SJSA1 (cell line): ENCODE results near the gene CALHM3. TPM values are rescaled to one million over a fixed set of nuclear protein-coding genes. Genes with fewer than 3 reads are reported as not detected.
"Not testable (repeated sequence)": the region's sequence is repeated elsewhere in the genome, so short reads cannot be mapped to it uniquely, and the experiment has no call there.

ENCODE experiments used
- DNase-seq, 2 experiments: peaks; one replicate each; pipeline ENCODE4 v3.0.0-alpha.2; 2015 to 2020; ENCODE audit warnings: low spot score in 2 of 2, low read depth in 1 of 2
- H3K27ac ChIP-seq: fragments of 250-450 bp; sonication (Bioruptor Pico); 2 replicates; pipeline ENCODE4 v1.5.1; 2020; ENCODE audit warnings: mild to moderate bottlenecking, moderate library complexity
- H3K27me3 ChIP-seq: fragments of 250-450 bp; sonication (Bioruptor Pico); replicated peaks from 2 replicates; pipeline ENCODE4 v1.5.1; 2020; ENCODE audit warnings: mild to moderate bottlenecking, moderate library complexity
- H3K36me3 ChIP-seq: fragments of 250-450 bp; sonication (Bioruptor Pico); 2 replicates; pipeline ENCODE4 v1.5.1; 2020; ENCODE audit warnings: mild to moderate bottlenecking
- H3K4me1 ChIP-seq: fragments of 250-450 bp; sonication (Bioruptor Pico); replicated peaks from 2 replicates; pipeline ENCODE4 v1.6.1; 2021; ENCODE audit warnings: mild to moderate bottlenecking
- H3K4me3 ChIP-seq: fragments of 250-450 bp; sonication (Bioruptor Pico); 2 replicates; pipeline ENCODE4 v1.5.1; 2020; ENCODE audit warnings: mild to moderate bottlenecking
- H3K9me3 ChIP-seq: fragments of 250-450 bp; sonication (Bioruptor Pico); replicated peaks from 2 replicates; pipeline ENCODE4 v1.5.1; 2020; ENCODE audit warnings: mild to moderate bottlenecking
- total RNA-seq: library from RNA; depleted of rRNA; stranded (reverse); fragments of >200 nt; shearing (Covaris generic); gene quantifications from 2 replicates; pipeline ENCODE4 v1.2.3, GENCODE V29; 2014

Gene CALHM3
- total RNA-seq, 1 experiment from 2014 or later, result not detected

DNA sequence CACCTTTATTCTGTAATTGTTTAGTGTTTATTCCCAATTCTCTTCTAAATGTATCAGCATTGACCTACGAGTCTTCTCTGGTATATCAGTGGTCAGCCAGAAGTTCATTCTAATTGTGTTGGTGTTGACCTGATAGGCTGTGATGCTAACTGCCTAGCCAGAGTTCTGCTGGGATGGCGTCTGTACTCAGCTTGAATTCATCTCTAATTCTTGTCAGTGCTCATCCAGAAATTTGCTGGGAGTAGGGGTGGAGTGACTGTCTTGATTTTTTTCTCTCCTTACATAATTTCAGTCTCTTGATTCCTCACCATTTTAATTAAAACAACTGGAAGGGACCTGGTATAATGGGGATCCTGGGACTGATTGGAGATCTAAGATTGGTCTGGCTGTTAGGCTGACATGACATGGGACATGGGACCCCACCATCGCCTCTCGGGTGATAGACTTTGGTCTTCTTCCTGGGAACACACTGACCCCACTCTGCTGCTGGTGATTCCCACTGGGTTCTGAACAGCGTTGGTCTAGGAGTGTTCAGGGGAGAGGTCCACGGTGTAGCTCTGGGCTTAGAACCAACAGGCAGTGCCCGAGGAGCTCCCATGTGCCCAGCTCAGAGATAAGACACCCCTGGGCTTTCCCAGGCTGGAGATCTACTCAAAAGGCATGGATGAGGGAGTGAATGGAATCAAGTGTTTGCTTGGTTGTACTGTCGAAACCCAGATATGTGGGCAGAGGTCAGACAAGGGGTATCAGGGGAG is 18.3 kb upstream of the CALHM3 start:
- Histone ChIP-seq H3K4me3 (no peak overlapping the region), H3K27me3 (peaks cover 91% of the 10 kb centered on the region), H3K4me1 (peaks cover 14% of the 10 kb centered on the region), H3K27ac (no peak overlapping the region), H3K9me3 (0 out of 2 replicates have a peak, but pooled peaks cover 3% of the 10 kb centered on the region), H3K36me3 (no peaks in the 10 kb centered on the region)
- DNase-seq, result no peak

DNA sequence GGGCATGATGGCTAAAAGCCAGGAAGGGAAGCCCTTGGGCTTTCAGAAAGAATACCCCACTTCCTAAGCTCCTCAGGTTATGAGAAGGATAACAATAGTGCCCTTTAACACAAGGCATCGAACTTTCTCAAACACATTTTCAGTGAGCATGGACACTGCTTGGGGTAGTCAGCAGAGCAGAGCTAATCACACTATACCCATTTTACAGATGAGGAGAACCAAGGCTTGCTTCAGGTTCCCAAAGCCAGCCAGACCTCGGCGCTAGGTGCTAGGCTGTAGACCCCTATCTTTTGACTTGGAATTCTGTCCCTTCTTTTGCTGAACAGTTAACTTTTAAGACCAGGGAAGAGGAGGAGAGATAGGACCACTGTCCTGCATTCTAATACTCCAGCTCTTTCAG is 16.3 kb upstream of the CALHM3 start:
- no peak overlapping the region for H3K4me3 ChIP-seq
- H3K27me3 ChIP-seq, result peaks cover 75% of the 10 kb centered on the region
- no peak for DNase-seq
- H3K9me3 ChIP-seq, result 0 out of 2 replicates have a peak, but pooled peaks cover 3% of the 10 kb centered on the region
- no peak overlapping the region for H3K27ac ChIP-seq
- no peaks in the 10 kb centered on the region for H3K36me3 ChIP-seq
- H3K4me1 ChIP-seq, result peaks cover 22% of the 10 kb centered on the region

DNA sequence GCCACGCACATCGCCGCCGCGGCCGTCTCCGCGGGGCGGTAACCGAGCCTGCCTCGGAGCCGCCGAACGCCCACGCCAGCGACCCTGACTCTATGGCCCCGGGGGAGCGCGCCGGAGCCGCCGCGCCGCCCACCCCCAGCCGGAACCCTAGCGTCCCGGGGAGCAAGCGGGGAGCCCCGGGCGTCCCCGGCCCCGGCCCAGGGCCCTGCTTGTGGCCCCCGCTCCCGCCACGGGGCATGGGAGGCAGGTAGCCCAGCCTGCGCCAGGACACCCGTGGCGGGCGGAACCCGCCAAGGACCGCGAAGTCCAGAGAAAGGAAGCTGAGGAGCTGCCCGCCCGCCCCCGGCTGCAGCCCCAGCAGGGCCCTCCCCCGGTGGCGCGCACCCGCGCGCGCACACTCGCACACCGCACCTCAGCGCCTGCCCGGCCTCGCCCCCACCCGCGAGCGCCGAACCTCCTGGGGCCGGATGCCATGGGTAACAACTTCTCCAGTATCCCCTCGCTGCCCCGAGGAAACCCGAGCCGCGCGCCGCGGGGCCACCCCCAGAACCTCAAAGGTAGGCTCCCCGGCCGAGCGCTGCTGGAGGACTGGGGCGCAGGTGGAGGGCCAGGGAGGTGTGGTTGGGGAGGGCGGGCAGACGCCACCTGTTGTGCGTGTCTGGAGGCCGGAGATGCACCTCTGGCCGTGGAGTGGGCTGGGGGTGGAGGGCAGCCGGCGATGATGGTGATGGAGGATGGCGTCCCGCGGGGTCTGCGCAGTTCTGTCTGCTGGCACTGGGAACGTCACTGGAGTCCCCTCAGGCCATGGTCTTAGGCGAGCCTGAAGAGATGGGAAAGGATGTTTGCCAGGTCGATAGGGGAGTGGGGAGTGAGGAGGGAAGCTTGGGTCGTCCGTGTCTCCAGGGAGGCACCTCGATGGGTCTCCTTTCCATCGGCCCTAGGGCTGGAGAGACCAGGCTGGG is 15.2 kb upstream of the CALHM3 start:
- no peak for DNase-seq
- Histone ChIP-seq H3K36me3 (no peaks in the 10 kb centered on the region), H3K27ac (no peak overlapping the region), H3K4me3 (no peak overlapping the region), H3K4me1 (peaks cover 22% of the 10 kb centered on the region), H3K27me3 (peaks cover 67% of the 10 kb centered on the region), H3K9me3 (0 out of 2 replicates have a peak, but pooled peaks cover 3% of the 10 kb centered on the region)

DNA sequence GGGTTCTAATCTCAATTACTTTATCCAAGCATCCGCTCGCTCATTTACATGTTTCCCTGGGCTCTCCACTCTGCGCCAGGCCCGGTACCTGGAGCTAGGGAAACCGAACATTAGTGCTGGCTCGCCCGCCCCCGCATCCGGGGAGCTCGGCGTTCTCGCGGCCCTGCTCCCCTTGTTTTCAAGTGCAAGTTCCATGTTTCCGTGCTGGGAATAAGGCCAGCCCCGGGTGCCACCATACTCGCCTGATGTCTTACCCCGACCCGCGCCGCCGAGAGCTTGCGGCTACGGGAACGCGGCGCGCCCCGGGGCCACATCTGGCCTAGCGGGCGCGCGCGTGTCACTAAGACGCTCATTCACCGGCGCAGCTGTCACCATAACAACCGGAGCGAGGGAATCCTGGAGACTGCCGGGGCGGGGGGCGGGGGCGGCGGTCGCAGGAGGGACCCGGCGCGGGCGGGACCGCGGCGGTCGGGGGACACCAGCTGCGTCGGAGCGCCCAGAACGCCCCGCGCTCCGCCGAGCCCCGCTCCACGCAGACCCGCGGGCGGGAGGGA is 14.4 kb upstream of the CALHM3 start, which contains the start of gene NEURL1:
TSS of gene NEURL1 (plus strand) at position 344 of the 554 bp plus-strand sequence. CDS start 683 bp downstream, outside the sequence.
- peaks cover 60% of the 10 kb centered on the region for H3K27me3 ChIP-seq
- peaks cover 22% of the 10 kb centered on the region for H3K4me1 ChIP-seq
- H3K27ac ChIP-seq, result no peak within 1 kb of the TSS
- H3K9me3 ChIP-seq, result 0 out of 2 replicates have a peak, but pooled peaks cover 3% of the 10 kb centered on the region
- H3K4me3 ChIP-seq, result no peak within 1 kb of the TSS
- H3K36me3 ChIP-seq, result no peaks in the 10 kb centered on the region
- DNase-seq, result no peak

DNA sequence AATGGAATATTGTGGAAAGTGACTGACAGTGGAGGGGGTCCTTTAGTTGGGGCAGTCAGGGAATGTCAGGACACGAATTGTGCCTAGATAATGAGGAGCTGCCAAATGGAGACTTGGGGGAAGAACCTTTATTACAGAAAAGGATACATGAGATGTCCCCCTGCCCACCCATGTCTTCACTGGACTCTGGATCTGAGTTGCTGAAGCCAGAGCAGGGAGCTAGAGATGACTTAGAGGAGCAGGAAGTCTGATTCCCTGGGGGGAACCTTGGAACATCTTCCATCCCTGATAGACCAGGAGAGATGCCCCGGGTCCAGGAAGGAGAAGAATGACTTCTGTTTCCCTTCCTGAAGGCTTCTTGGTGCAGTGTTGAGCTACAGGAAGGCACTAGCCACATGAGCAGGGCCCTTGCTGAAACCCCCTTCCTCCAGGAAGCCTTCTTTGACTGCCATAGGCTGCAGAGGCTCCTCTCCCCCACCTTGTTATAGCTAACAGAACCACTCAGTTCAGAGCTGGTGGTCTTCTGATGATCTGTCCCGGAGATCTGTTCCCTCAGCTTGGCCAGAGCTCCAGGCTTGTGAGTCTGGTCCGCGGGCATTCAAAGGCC is 13.7 kb upstream of the CALHM3 start:
- peaks cover 56% of the 10 kb centered on the region for H3K27me3 ChIP-seq
- H3K4me3 ChIP-seq, result no peak overlapping the region
- H3K9me3 ChIP-seq, result 0 out of 2 replicates have a peak, but pooled peaks cover 3% of the 10 kb centered on the region
- H3K27ac ChIP-seq, result no peak overlapping the region
- H3K36me3 ChIP-seq, result no peaks in the 10 kb centered on the region
- H3K4me1 ChIP-seq, result peaks cover 22% of the 10 kb centered on the region
- DNase-seq, result no peak

DNA sequence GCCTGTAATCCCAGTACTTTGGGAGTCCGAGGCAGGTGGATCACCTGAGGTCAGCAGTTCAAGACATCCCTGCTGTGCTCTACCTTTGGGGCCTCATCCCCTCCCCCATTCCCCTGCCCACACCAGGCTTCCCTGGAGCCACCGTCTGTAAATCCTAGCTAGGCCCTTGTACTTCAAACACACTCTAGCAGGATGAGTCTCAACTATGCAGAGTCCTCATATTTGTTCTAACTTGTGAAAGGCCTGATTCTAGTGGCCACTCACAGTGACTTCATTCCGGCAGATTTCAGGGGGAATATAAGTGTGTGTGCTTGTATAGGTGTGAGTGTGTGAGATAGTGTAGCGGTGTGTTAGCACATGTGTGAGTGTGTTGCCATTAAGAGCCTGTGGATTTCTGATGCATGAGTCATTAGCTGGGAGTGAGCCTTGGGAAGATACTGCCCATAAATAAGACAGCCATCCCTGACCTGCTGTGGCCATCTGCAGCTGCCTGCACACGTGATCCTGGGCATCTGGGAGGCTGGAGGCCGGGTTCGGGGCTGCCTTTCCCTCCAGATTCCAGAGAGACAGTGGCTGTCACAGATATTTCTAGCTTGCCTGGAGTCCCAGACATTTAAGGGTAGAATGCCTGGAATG is 12.8 kb upstream of the CALHM3 start:
- H3K36me3 ChIP-seq, result no peaks in the 10 kb centered on the region
- 0 out of 2 replicates have a peak, but pooled peaks cover 1% of the 10 kb centered on the region for H3K9me3 ChIP-seq
- peaks cover 22% of the 10 kb centered on the region for H3K4me1 ChIP-seq
- peak; percentile 58 to 62 for DNase-seq
- no peak overlapping the region for H3K27ac ChIP-seq
- peaks cover 47% of the 10 kb centered on the region for H3K27me3 ChIP-seq
- no peak overlapping the region for H3K4me3 ChIP-seq

DNA sequence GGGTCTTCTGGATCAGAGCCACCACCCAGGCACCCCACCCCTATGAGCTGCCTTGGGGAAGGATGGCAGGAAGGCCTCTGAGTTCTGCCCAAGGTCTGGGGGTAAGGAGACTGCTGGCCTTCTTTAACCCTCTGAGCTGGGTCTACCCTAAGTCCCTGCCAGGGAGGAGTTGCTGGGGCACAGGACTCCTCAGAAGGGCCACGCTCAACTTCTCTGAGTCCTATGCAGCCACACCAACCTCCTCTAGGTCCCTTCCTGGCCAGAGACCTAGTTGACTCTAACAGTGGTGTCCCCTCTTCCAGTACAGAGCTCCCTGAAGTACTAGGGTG is 11.9 kb upstream of the CALHM3 start:
- H3K4me1 ChIP-seq, result peaks cover 22% of the 10 kb centered on the region
- no peak for DNase-seq
- H3K36me3 ChIP-seq, result no peaks in the 10 kb centered on the region
- H3K9me3 ChIP-seq, result no peaks in the 10 kb centered on the region
- no peak overlapping the region for H3K4me3 ChIP-seq
- H3K27ac ChIP-seq, result no peak overlapping the region
- H3K27me3 ChIP-seq, result peaks cover 44% of the 10 kb centered on the region

DNA sequence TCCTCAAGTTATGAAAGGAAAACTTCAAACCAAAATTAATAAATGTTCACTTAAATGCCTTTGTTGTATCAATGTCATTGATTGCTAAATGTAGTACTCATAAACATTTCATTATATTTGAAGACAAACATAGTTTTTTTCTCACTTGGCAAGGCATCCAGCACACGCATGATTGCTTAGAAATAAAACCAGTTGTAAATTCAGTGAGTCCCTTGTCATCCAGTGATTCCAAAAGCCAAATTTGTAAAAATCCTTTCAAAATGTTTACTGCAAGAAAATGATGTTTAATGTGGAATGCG is 8.3 kb upstream of the CALHM3 start:
- H3K4me1 ChIP-seq, result peaks cover 8% of the 10 kb centered on the region
- DNase-seq, result no peak

DNA sequence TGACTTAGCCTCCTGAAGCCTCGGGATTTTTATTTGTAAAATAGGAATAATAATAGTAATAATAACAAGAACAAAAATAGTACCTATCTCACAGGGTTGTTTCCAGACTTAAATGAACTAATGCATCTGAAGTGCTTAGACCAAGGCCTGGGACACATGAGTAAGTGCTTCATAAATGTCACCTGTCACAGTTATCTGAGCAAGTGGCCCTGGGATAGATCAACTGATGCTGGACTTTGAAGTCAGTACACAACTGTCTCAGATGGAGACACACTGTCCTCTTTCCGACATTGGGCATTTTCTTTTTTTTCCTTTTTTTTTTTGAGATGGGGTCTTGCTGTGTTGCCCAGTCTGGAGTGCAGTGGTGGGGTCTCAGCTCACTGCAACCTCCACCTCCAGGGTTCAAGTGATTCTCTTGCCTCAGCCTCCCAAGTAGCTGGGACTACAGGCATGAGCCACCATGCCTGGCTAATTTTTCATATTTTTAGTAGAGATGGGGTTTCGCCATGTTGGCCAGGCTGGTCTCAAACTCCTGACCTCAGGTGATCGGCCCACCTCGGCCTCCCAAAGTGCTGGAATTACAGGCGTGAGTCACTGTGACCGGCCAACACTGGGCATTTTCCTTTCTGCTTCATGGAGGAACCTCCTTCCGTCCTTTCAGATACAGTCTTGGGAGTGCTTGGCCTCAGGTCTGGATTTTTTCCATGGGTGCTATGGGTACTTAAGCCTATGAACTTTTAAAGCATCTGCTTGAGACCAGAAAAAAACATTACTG is 7.8 kb upstream of the CALHM3 start:
- not testable (repeated sequence) for H3K36me3 ChIP-seq, H3K9me3 ChIP-seq, H3K27me3 ChIP-seq, H3K27ac ChIP-seq, H3K4me1 ChIP-seq, DNase-seq, H3K4me3 ChIP-seq

More for the DNA sequence above, 8.3 kb upstream of the CALHM3 start:
- Histone ChIP-seq H3K36me3 (no peaks in the 10 kb centered on the region), H3K9me3 (no peaks in the 10 kb centered on the region), H3K27me3 (peaks cover 8% of the 10 kb centered on the region; the same call in 1 of the 2 replicates), H3K4me3 (no peak overlapping the region), H3K27ac (no peak overlapping the region)

DNA sequence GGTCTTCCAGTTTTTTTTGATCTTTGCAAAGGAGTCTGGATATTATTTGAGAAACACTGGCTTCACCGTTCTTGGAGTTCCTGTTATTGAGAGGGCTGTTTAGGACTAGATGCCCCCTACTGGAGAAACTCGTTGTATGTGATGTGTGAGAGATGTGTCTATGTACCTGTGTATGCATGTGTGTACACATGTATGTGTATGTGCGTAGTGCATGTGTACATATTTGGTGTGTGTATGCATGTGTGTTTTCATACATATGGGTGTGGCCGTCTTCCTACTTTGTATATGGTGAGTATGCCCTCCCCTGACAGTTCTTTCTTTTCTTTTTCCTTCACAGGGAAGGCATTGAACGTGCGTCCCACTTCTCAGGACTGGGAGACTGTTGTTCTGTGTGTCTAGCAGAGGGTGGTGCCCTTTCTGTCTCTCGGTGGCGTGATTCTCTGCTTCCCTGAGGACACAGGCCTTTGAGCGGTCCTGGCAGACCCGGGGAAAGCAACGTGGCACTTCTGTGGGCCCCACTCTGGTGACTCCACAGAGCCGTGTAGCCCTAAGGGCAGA is 3.0 kb upstream of the CALHM3 start:
- no peaks in the 10 kb centered on the region for H3K9me3 ChIP-seq
- H3K27ac ChIP-seq, result no peak overlapping the region
- H3K4me3 ChIP-seq, result no peak overlapping the region
- H3K27me3 ChIP-seq, result peaks cover 6% of the 10 kb centered on the region; the same call in 1 of the 2 replicates
- no peaks in the 10 kb centered on the region for H3K36me3 ChIP-seq
- DNase-seq, result no peak
- peaks cover 5% of the 10 kb centered on the region for H3K4me1 ChIP-seq

DNA sequence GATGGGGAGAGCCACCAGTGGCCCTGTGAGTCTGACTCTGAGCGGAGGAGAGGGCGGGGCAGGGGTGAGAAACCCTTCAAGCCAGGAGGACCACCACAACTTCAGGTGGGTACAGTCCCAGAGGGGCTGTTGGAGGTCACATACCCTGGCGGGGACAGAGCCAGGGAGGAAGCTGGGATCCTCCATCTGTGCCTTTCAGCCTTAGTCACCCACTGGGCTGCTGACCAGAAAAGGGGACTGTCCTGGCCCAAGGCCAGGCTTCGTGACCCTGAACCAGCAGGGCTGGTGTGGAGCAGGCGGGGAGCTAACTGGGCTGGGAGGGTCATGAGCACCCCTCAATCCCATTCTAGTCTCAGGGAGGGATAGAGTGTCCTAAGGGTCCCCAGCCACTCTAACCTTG is 1.5 kb upstream of the CALHM3 start:
- H3K36me3 ChIP-seq, result no peaks in the 10 kb centered on the region
- H3K27me3 ChIP-seq, result no peaks in the 10 kb centered on the region

DNA sequence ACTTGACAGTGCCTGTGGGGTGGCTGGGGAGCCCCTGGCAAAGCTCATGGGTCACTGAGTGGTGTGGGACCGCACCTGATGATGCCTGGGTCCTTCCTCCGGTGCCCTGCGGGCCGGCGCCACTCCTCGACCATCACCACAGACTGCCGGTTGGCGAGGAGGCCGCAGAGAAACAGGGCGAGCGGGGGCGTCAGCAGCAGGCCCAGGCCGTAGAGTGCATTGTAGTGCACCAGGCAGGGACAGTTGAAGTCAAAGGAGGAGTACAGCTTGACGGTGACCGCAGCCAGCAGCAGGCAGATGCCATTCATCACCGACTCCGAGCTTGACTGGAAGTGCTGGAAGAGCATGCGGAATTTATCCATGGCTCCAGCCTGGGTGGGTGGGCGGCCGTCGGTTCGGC is 369 bp downstream of the CALHM3 start:
- DNase-seq, result no peak
- Histone ChIP-seq H3K4me3 (no peak overlapping the region), H3K9me3 (no peaks in the 10 kb centered on the region), H3K36me3 (no peaks in the 10 kb centered on the region), H3K27ac (no peak overlapping the region), H3K4me1 (peaks cover 5% of the 10 kb centered on the region), H3K27me3 (no peaks in the 10 kb centered on the region)

More for the DNA sequence above, 1.5 kb upstream of the CALHM3 start:
- Histone ChIP-seq H3K27ac (no peak overlapping the region), H3K4me3 (no peak overlapping the region), H3K9me3 (no peaks in the 10 kb centered on the region), H3K4me1 (peaks cover 5% of the 10 kb centered on the region)
- DNase-seq, result no peak
